Epithelial cell of proximal tubule (primary cell): ENCODE results near the gene KIF5B. TPM values are rescaled to one million over a fixed set of nuclear protein-coding genes. Genes with fewer than 3 reads are reported as not detected.

Source experiments
- DNase-seq: peaks from one replicate; pipeline ENCODE4 v3.0.0-alpha.2; 2011; ENCODE audit warnings: low read depth
- H3K4me3 ChIP-seq: 2 replicates; pipeline ENCODE4 v1.5.1; 2011; ENCODE audit warnings: low read depth, mild to moderate bottlenecking, low read length
- CTCF ChIP-seq: conservative IDR thresholded peaks from 2 replicates; pipeline ENCODE4 v1.5.1; 2012; ENCODE audit warnings: low read depth, mild to moderate bottlenecking, low read length
- total RNA-seq: library from RNA; depleted of rRNA; stranded (reverse); fragments of >200 nt; gene quantifications from 2 replicates; pipeline ENCODE4 v1.2.3, GENCODE V29; 2015

The KIF5B gene
- total RNA-seq, 1 donor from 2014 or later = 106 TPM

GRCh38 chr10:32095116-32095733 lies 39.0 kb upstream of the KIF5B start:
- no peak for DNase-seq
- H3K4me3 ChIP-seq = no peak overlapping the region
- TF ChIP-seq CTCF = no peak

GRCh38 chr10:32093650-32094049 lies 37.4 kb upstream of the KIF5B start:
- TF ChIP-seq CTCF = no peak
- no peak for DNase-seq

GRCh38 chr10:32091046-32091445 lies 34.8 kb upstream of the KIF5B start:
- no peak for DNase-seq
- TF ChIP-seq CTCF = no peak
- H3K4me3 ChIP-seq = no peak overlapping the region

More at GRCh38 chr10:32093650-32094049, 37.4 kb upstream of the KIF5B start:
- H3K4me3 ChIP-seq = no peak overlapping the region

GRCh38 chr10:32084185-32084851 lies 28.1 kb upstream of the KIF5B start:
- H3K4me3 ChIP-seq = no peak overlapping the region
- no peak for TF ChIP-seq CTCF
- DNase-seq = no peak

- no peak overlapping the region for H3K4me3 ChIP-seq
- no peak for DNase-seq
- TF ChIP-seq CTCF = no peak
Observed at GRCh38 chr10:32077896-32078485, 21.8 kb upstream of the KIF5B start.

- DNase-seq = no peak
- no peak overlapping the region for H3K4me3 ChIP-seq
- no peak for TF ChIP-seq CTCF
Observed at GRCh38 chr10:32073659-32074058, 17.4 kb upstream of the KIF5B start.
